Neural crest cell (in vitro differentiated cells): ENCODE measurements around the gene TBX4. TPM values are rescaled to one million over a fixed set of nuclear protein-coding genes. Genes with fewer than 3 reads are reported as not detected.
A peak's percentile ranks its signal among the peaks of the same experiment; 100 is the strongest.

ENCODE experiments used
- DNase-seq: peaks from one replicate; pipeline ENCODE4 v3.0.0; 2021; ENCODE audit warnings: low read depth, mixed read lengths, low spot score
- H3K27ac Mint-ChIP-seq: one replicate; pipeline ENCODE4 v1.8.0; 2021; ENCODE audit warnings: mild to moderate bottlenecking, mixed read lengths; ENCODE audit not compliant: unreplicated experiment
- H3K27me3 Mint-ChIP-seq: 2 replicates; pipeline ENCODE4 v1.8.0; 2021; ENCODE audit warnings: low read depth, mild to moderate bottlenecking, mixed read lengths
- H3K36me3 Mint-ChIP-seq: 2 replicates; pipeline ENCODE4 v1.8.0; 2021; ENCODE audit warnings: low read depth, mild to moderate bottlenecking, mixed read lengths
- H3K4me1 Mint-ChIP-seq: 2 replicates; pipeline ENCODE4 v1.8.0; 2021; ENCODE audit warnings: mixed read lengths
- H3K4me3 Mint-ChIP-seq: one replicate; pipeline ENCODE4 v1.8.0; 2021; ENCODE audit warnings: mild to moderate bottlenecking, mixed read lengths
- H3K9me3 Mint-ChIP-seq: 2 replicates; pipeline ENCODE4 v1.8.0; 2021; ENCODE audit warnings: mixed read lengths
- CTCF ChIP-seq: fragments of 200-600 bp; sonication (generic); conservative IDR thresholded peaks from 2 replicates; pipeline ENCODE4 v1.5.0; 2021; ENCODE audit warnings: antibody characterized with exemption, mild to moderate bottlenecking
- total RNA-seq: library from RNA; stranded (reverse); gene quantifications from 2 replicates; pipeline ENCODE4 v1.2.1, GENCODE V29; 2021

The TBX4 gene
- total RNA-seq, 1 donor from 2014 or later, result not detected

DNA sequence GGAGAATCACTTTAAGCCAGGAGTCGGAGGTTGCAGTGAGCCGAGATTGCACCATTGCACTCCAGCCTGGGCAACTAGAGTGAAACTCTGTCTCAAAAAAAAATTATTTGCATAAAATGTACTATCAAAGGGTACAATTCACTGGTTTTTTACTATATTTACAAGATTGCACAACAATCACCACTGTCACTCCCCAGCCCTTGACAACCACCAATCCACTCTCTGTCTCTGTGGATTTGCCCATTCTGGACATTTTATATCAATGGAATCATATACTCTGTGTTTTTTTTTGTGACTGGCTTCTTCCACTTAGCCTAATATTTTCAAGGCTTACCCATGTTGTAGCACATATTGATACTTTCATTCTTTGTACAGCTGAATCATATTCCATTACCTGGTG lies 33.8 kb upstream of the TBX4 start:
- no peak for DNase-seq
- Mint-ChIP-seq H3K27me3 (peaks cover 36% of the 10 kb centered on the region), H3K9me3 (no peaks in the 10 kb centered on the region), H3K4me3 (no peak overlapping the region), H3K4me1 (peaks cover 13% of the 10 kb centered on the region), H3K36me3 (no peaks in the 10 kb centered on the region), H3K27ac (no peak overlapping the region)
- no peak for TF ChIP-seq CTCF

DNA sequence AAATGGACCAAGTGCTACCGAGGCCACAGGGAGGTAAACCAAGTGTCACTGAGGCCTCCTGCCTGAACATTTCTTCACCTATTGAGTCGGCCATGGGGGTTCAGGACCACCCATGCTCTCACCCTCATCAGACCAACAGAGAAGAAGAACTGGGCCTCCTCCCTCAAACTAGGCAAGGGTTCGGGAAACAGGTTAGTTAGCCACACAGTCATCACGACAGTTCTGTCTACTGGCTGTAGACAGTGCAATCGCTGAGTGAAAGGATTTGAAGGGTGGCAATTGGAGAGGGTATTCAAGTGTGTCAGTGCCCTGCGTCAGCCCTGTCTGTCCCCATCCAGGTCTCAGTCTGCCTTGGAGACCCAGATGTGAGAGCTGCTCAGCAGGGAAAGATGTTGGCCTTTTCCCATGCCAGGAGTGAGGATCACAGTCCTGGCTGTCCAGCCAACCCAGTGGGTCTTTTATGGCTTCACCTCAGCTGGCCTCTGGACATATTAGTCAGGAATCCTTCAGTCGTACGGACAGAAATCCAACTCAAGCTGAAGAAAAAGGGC lies 32.7 kb upstream of the TBX4 start:
- Mint-ChIP-seq H3K9me3 (no peaks in the 10 kb centered on the region), H3K4me1 (peaks cover 11% of the 10 kb centered on the region), H3K4me3 (no peak overlapping the region), H3K36me3 (no peaks in the 10 kb centered on the region), H3K27ac (peak overlapping the region; percentile 69), H3K27me3 (peaks cover 39% of the 10 kb centered on the region)
- TF ChIP-seq CTCF, result no peak
- DNase-seq, result no peak

DNA sequence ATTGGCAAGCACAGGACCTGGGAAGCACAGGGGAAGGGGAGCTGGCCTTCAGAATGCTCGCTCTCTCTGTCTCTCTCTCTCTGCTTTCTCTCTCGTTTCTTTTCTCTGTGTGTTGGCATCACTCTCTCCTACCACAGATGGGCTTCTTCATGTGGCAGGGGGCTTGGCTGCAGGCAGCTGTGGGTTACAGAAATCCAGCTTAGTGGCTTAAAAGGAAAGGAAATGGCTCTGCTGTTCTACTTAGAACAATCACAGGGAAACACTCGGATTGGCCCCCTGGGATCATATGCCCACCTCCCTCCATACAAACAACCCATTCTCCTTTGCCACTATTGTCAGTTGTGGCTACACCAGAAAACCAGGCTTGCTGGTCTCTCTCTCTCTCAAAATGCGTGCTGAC lies 32.2 kb upstream of the TBX4 start:
- Mint-ChIP-seq H3K27ac (no peak overlapping the region), H3K9me3 (no peaks in the 10 kb centered on the region), H3K36me3 (no peaks in the 10 kb centered on the region), H3K27me3 (peaks cover 39% of the 10 kb centered on the region), H3K4me3 (peak overlapping the region; percentile 62), H3K4me1 (peaks cover 11% of the 10 kb centered on the region)
- TF ChIP-seq CTCF, result no peak
- DNase-seq, result no peak

DNA sequence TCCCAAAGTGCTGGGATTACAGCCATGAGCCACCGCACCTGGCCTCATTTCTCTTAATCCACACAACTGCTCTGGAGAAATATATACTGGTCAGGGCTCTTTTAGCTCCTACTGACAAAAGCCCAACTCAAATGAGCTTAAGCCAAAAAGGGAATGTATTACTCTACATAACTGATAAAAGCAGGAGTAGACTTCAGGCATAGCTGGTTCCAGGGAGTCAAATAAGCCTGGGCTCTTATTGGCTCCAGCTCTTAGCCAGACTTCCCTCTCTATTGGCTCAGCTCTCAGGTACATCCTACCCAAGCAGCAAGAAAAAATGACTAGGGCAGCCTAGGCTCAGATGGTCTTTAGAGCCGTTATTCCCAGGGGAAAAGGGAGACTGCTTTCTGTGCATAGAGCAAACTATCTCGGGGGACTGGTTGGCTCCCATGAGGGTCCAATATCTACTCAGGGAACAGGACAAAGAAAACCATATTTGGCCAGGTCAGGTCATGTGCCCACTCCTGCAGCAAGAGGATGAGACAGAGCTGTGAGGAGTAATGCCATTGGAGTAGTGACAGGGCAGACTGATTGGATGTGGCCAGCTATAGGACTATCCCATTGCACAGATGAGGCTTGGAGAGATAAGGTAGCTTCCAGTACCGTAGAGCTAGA lies 31.4 kb upstream of the TBX4 start:
- no peak for DNase-seq
- no peaks in the 10 kb centered on the region for H3K36me3 Mint-ChIP-seq
- no peaks in the 10 kb centered on the region for H3K9me3 Mint-ChIP-seq
- peaks cover 39% of the 10 kb centered on the region for H3K27me3 Mint-ChIP-seq
- no peak overlapping the region for H3K4me3 Mint-ChIP-seq
- TF ChIP-seq CTCF, result no peak
- H3K4me1 Mint-ChIP-seq, result peaks cover 11% of the 10 kb centered on the region
- peak overlapping the region; percentile 40 for H3K27ac Mint-ChIP-seq

DNA sequence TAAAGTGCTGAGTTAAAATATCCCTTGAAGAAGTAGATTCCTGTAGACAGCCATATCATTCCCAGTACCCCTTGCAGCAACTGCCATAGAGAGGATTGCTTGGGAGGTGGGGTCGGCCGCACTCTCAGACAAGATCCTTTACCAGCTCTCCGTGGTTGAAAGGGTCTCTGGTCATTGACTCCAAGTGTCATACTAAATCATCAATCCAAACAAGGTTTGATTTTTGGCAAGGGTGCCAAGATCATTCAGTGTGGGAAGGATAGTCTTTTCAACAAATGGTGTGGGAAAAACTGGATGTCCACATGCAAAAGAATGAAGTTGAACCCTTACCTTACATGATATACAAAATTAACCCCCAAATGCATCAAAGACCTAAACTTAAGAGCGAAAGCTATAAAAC lies 30.8 kb upstream of the TBX4 start:
- H3K4me3 Mint-ChIP-seq, result no peak overlapping the region
- no peaks in the 10 kb centered on the region for H3K9me3 Mint-ChIP-seq
- DNase-seq, result no peak
- H3K4me1 Mint-ChIP-seq, result peaks cover 11% of the 10 kb centered on the region
- H3K27me3 Mint-ChIP-seq, result peaks cover 42% of the 10 kb centered on the region
- no peak overlapping the region for H3K27ac Mint-ChIP-seq
- no peaks in the 10 kb centered on the region for H3K36me3 Mint-ChIP-seq
- no peak for TF ChIP-seq CTCF
